Stimulated activated CD8-positive, alpha-beta memory T cell treated with anti-CD3 and anti-CD28 coated beads, Interleukin-4, amount 100 ng/mL, for 48 hours (primary cell): ENCODE measurements around the gene SYTL3.

Experiments
- DNase-seq: peaks from one replicate; pipeline ENCODE4 v3.0.0-alpha.2; 2020

Gene SYTL3

DNA sequence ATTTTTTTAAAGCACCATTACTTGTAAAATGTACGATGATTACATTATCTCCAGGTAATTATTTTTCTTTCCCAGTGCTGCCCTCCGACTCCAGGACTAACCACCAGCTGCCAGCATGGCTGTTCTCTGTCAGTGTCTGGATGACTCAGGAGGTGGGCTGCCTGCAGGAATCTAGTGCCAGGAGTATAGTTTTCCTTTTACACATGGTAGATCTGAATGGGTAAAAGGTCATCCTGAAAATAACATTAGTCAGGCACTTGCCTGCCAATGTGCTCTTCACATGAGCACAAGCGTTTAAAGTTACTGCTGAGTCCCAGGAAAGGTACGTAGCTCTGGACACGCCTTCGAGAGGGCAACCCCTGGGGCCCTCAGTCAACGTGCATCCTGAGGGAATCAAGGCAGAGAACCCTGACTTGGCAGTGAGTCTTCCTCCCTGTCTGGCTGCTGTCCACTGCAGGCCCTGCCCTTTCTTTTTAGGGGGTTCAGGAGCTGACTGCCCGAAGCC, 7.7 kb upstream of the SYTL3 start:
- peak; percentile 29 for DNase-seq

DNA sequence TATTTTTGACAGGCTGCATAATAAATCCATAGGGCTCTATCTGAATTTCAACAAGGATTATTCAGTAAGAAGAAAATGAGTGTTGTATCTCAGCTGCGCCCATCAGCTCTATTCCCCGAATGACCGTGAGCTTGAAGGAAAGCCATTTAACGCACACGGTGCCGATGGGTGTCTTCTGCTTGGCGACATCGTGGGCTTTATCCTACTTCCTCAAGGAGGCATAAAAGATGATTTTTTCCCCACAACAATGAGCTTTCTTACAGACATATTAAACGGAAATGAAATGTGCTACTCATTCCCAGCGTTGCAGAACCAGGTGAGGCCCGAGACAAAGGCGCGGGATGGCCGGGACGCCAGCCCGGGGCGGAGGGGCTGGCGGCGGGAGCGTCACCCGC, 6.0 kb upstream of the SYTL3 start:
- no peak for DNase-seq

DNA sequence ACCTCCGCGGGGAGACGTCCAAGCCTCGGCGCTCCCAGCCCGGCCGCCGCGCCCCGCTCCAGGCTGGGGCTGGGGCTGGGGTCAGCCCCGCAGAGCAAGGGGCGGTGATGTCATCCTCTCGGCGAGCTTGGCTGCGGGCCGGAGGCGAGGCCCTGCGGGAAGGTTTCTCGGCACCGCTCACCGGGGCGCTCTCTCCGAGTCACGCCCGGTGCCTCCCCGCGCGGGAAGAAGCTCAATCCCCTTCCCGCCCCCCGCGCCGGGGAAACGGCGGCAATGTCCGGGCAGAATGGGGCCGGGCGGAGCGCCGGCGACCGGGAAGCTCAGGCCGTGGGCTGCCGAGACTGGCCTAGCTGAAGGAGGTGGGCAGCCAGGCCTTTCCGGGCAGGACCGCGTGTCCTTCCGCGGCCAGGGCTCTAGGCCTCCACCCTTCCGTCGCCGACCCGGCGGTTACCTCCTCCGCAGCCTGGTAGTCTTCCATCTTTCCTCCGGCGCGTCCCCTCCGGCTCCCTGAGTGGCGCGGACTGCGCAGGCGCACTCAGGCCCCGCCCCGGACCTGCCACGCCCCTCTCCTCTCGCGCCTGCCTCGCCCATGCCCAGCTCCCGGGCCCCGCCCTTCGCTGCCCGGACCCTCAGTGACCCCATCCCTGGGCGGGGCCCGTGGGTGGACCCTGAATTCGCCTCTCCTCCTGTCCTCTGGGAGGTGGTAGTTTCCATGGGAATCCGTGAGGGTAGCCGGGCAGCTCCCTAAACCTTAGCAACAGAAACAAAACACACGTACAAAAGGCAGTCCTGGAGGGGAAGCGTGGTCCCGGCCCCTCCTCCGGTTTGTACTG, 5.4 kb upstream of the SYTL3 start, which contains the start of gene DYNLT1:
DYNLT1 (minus strand) TSS at position 513 of the 833 bp plus-strand sequence; CDS start at position 478, 35 bp downstream.
- DNase-seq = peak; percentile 97

DNA sequence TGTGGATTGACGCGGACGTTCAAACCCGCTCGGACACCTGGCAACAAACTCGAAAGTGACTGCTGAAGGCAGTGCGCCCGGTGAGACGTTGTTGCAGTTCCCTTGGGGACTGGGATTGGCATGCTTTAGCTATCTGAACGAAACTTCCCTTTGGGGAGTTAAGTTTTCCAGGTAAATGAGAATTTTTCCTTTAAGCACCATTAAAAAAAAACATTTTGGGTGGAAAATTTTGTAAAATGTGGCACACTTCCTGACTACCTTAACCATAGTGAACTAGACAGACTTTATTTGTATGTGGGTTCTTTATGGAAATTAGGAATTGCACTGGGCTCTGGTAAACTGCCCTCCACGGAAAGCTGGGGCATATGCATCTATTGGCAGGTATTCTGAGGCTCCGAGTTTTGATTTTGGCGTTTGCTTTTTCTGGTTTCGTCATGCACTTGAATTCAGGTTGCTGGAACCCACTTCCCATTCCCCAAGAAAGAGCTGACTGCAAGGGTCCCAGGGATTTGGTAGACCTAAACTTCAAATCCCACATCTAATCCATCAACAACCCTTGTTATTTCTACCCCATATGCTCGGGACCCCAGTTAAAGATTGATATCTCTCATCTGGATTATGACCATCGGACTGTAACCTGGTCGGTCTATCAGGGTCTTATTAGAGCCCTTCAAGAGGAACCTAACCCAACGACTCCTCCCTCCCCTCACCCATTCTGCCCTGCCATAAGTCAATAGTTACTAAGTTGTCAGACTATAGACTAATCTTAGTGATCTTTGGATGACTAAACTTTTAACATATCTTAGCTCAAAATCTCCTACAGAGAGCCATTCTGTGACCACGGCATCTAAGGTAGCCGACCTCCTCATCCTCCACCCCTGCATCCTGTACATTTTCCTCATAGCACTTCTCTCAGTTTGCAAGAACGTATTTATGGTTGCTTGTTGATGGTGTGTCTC, 4.5 kb upstream of the SYTL3 start:
- DNase-seq = peak; percentile 51

DNA sequence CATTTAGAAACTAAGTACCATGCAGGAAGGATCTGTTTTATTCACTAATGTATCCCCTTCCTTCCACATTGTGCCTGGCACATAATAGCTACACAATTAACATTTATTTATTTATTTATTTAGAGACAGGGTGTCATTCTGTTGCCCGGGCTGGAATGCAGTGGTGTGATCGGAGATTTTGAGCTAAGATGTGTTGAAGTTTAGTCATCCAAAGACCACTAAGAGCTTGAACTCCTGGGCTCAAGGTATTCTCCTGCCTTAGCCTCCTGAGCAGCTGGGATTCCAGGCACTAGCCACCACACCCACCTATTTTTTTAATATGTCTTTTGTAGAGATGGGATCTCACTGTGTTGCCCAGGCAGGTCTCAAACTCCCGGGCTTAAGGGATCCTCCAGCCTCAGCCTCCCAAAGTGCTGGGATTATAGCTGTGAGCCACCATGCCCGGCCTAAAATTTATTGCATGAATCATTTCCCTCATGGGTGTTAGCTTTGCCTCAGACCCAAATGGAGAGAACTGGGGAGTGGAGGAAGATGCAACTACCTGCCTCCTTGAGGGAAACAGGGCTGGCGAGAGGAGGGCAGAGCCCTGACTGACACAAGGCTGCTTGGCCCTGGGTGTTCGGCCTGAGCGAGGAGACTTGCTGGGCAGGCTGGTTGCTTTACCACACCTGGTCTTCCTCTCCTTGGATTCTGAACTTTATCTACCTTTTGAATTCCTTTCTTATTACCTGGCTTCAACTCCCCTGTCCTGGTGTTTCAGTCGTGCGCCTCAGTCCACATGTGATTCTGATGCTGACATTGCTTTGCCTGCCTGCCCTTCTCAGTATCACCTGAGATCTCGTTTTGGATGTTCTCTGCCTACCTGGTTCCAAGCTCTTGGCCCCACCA, 3.6 kb upstream of the SYTL3 start:
- DNase-seq = peak; percentile 34

DNA sequence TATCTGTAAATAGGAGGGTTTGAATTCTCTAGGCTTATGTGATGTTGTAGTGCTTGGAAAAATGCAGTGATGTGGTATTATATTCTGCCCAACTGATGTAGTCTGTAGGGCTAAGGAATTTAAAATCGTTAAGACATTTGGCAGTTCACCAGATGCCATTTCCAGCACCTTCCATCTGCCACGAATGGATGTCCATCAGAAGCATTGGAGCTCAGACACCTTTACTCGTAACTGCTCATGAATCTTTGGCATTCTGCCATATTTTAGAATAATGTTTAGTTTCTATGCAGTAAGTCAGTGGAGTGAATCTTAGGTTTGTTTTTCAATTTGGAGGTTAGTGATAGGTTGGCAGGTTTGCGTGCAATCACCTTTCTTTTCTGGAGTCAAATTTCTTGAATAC, 2.4 kb upstream of the SYTL3 start:
- DNase-seq = peak; percentile 16

DNA sequence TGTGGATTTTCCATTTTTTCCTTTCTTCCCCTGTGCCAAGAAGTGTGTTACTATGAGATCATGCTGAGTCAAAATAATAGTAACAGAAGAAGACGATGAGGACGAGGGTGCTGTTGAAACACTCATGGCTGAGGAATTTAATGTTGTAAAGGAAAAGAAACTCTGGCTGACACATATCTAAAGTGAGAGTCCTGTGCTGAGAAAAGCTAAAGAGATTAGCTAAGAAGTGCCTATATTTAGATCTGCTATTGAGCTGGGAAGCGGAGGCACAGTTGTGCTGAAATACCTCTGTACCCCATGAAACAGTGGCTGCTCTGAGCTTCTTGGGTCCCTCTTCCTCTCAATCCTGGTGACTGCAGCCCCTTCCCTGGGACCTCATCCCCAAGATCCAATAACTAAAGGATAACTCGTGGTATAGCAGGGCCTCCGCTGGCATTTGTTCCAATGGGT, 1.1 kb upstream of the SYTL3 start:
- DNase-seq = peak; percentile 48

DNA sequence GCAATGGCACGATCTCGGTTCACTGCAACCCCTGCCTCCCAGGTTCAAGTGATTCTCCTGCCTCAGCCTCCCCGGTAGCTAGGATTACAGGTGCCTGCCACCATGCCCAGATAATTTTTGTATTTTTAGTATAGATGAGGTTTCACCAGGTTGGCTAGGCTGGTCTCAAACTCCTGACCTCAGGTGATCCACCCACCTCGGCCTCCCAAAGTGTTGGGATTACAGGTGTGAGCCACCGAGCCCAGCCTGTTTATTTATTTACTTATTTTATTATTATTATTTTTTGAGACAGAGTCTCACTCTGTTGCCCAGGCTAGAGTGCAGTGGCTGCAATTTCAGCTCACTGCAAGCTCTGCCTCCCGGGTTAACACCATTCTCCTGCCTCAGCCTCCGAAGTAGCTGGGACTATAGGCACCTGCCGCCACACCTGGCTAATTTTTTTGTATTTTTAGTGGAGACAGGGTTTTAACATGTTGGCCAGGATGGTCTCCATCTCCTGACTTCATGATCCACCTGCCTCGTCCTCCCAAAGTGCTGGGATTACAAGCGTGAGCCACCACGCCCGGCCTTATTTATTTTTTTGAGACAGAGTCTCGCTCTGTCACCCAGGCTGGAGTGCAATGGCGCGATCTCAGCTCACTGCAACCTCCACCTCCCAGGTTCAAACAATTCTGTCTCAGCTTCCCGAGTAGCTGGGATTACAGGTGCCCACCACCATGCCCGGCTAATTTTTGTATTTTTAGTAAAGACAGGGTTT, 2.3 kb downstream of the SYTL3 start:
- peak; percentile 25 for DNase-seq

DNA sequence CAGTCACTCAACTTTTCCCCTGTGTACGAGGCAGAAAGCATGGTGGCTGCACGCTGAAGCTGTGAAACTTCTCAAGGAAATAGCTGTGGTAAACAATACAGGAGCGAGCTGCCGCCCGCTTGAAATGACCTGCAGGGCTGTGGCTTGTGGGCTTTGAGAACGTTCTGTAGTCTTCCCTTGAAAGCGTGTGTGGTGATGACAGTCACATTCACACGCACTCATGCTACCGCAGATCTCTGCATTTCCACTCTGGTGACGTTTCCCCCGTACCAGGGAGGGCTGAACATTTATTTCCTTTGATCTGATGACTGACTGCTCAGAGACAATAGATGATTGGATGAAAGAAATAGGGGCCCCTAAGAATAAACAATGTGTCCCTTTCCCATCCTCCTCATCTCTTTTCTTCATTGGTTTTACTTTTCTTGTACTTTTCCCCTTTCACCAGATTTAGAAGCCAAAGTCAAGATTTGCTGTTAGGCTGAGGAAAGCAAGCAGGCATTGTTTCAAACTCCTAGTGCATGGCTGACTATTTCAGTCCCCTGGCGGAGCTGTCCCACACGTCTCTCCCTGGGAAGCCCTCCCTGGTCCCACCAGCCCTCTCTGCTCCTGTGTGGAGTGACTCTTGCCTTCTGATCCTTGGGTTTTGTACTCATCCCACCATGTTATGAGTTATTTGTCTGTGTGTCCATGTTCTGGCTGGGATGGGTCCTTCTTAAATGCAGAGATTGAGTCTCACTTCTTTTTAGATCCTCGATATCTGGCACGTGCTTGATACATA, 3.9 kb downstream of the SYTL3 start:
- DNase-seq = peak; percentile 88

DNA sequence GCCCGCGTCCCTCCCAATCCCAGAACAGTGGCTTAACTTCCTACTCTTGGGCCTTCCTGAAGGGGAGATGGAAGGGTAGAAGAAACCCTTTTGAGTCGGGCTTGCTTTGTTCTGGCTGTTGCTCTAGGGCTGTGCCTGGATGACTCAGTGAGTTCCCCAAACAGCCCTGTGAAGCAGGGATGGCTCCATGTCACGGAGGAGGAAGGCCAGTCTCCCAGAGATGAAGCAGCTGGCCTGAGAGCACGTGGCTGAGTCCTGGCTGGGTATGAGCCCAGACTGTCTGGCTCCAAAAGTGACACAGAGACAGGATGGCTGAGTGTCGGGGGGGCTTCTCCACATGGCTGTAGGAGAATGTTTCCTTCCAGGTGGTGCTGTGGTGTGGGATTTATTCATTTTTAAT, 4.6 kb downstream of the SYTL3 start:
- DNase-seq = peak; percentile 36

DNA sequence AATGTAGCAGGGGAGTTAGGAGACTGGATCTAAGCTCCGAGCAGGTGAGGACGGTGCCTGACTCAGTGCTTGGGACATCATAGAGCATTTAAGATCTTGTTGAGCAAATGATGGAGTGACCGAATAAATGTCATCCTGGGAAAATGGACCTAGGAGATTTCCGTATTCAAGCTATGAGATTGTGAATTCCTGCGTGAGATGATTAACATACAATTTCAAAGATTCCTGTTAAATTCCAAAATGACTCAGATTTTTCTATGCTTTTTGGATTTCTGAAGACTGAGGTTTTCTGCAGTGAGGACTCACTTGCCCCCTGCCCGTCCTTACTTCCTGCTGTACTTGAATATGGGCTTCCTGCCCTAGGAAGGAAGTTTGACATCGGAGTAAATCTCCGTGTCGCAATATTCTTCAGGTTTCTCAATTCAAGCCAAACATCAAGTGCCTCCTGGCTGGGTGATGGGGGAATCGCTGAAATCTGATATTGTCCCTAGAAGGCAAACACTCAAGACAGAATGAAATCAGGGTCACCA, 5.2 kb downstream of the SYTL3 start:
- DNase-seq = peak; percentile 24

DNA sequence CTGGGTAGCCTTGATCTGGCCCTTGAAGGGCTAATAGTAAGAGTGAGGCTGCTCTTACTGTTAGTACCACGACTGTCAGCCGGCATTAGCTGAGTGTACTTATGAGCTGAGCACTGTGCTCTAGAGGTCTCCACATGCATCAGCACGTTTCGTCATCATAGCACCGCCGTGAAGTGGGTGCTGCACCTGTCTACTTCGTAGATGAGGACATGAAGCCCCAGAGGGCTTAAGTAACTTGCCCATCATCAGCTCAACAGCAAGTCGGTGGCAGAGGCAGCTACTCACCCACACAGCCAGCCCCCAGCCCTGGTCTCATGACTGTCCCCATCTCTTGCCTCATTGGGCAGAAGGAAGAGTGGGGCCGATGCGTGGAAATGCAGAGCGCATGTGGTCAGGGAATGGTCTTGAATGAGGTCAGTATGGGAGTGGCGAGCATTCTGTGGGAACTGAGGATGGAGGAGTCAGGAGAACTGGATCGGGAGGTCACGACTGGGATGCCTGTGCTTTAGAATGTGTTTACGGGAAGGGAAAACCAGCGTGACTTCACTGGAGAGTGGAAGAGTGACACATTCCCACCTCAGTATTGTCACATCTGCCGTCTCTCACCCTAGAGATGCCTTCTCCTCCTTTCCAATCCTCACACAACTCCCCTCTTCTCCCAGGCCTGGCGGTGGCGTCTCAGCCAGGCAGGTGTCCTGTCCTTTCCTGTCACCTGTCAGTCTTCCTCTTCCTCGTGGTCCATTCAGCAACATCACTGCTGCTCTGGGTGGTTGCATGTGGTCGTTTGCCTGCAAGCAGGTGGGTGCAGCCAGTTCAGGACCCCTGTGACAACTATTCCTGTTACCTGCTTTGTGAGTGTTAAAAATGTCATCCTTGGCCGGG, 6.0 kb downstream of the SYTL3 start:
- peak; percentile 28 for DNase-seq

DNA sequence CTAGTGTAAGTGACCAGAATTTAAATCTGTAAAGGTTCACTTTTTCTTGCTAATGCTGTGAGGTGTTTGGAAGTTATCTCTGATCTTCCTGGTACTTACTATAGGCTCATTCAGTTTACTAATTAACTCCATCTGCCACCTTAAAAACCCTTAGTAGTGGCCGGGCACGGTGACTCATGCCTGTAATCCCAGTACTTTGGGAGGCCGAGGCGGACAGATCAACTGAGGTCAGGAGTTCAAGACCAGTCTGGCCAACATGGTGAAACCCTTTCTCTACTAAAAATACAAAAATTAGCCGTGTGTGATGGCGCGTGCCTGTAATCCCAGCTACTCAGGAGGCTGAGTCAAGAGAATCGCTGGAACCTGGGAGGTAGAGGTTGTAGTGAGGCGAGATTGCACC, 7.1 kb downstream of the SYTL3 start:
- peak; percentile 25 for DNase-seq

DNA sequence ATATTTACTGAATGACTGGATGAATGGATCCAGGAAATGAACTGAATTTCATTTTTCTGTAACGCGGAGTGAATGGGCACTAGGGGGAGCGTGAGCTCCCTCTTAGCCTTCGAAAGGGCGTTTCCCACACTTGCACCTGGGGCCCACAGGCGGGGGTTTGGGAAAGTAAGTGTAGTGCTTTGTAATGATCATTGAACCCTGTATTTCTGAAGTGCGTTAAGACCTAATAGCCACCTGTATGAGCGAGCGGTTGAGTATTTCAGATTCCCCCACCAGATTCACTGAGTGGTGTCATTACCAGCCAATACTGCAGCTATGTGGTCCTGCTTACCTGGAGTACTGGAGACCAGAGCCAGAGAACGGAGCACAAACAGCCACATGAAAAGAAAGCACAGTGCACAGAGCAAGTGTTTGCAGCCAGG, 10.5 kb downstream of the SYTL3 start:
- DNase-seq = peak; percentile 45

DNA sequence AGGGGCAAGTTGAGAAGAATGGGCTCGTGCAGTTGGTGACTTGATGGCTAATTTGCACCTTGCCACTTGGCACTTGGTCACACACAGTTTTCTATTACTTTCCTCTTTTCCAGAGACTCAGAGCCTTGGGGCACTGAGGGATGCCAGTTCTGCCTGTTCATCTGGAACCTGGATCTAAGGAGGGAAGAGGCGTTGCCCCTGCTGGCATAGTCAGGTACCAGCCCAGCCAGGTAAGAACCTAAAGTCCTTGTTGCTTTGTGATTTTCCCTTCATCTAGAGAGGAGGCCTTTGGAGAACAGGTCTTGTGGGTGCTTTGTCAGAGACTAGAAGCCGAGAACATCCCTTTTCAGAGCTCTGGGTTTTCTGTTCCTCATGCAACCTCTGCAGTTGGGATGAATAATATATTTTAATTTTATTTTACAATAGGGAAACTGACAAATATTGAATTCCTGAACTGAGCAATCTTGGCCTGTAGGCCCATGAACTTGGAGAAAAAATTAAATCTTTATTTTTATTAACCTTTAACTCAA, 11.4 kb downstream of the SYTL3 start:
- peak; percentile 23 for DNase-seq

DNA sequence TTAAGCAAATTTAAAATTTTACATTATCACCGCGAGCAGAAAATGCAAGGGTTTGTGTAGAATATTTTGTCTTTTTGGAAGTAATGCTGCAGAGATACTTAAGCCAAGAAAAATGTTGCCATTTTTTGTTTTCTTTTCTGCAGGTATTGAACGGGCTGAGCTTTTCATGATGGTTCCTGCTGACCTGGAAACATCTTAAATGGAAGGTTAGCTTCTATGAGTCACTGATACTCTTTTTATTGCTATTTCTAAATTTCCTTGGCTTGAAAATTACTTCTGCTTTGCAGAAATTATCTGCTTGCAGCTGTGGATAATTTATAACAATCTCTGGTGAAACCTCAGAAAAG, 12.7 kb downstream of the SYTL3 start:
- no peak for DNase-seq

DNA sequence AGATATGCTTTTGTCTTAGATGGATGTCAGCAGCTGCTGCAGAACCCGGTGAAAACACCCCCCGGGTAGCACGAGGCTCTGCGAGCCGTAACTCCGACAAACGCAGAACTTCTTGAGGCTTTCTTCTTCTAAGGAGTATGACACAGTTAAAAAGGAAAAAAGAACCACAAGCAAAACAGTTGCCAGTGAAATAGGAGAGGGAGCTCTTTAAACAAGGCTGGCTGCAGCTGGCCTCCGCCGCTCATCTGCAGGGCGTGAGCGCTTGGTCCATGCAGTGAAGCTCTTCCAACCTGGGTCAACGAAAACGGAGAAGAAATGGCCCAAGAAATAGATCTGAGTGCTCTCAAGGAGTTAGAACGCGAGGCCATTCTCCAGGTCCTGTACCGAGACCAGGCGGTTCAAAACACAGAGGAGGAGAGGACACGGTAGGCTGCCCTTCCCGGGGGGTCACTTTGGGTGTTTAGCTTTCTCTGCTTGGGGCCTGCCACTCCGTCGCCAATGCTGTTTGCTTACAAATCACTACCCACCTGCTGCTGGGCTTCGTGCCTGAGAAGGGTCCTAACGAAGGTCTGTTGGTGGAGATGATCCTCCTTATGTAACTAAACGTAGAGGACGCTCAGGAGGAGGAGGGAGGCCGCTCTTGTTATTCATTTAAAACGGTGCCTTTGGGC, 13.2 kb downstream of the SYTL3 start:
- peak; percentile 19 for DNase-seq

DNA sequence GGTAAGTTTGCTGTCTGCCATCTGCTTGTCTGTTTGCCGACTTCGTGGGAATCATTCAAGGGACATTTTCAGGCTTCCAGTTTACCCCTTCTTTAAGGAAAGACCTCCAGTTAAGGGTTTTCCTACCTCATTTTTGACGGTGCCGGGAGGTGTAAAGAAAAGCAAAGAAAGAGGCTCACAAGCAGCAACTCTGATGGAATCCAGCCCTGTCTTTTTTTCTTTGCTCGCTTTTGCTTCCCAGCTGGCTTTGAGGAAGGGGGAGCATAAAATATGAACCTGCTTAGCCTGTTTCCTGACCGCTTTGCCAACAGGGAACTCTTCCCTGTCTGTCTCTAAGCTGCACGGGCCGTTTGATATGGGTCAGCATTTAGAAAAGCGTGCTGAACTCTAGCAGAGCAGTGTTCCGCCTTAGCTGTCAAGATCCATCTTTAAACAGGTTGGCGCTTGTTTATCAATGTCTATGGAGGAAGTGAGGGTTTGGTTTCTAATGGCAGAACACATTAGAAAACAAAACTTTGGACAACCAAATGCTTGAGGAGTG, 13.8 kb downstream of the SYTL3 start:
- peak; percentile 10 for DNase-seq
